Skin epidermis (tissue), 12 donors: ENCODE data around the gene TNRC6C.

Experiments
- H3K27ac ChIP-seq, 21 experiments: fragments of 200-600 bp; sonication (generic) in 11 of 21; one replicate each; pipeline ENCODE4 v1.5.0; 2020; ENCODE audit warnings: mild to moderate bottlenecking in 3 of 21, inconsistent platforms in 2 of 21, moderate library complexity in 2 of 21
- H3K4me3 ChIP-seq, 7 experiments: fragments of 200-600 bp; sonication (generic) in 2 of 7; one replicate each; pipeline ENCODE4 v1.5.0; 2020; ENCODE audit warnings: inconsistent platforms in 2 of 7, mild to moderate bottlenecking in 2 of 7, moderate library complexity in 1 of 7

TNRC6C gene

GRCh38 chr17:78037280-78037679 lies 78.8 kb downstream of the TNRC6C start:
- H3K4me3 ChIP-seq, result no peak overlapping the region
- no peak overlapping the region for H3K27ac ChIP-seq

GRCh38 chr17:78038748-78039288 lies 80.3 kb downstream of the TNRC6C start:
- Histone ChIP-seq H3K4me3 (no peak overlapping the region), H3K27ac (no peak overlapping the region)

- Histone ChIP-seq H3K27ac (peak overlapping the region in 5 of 21 experiments; percentile 31 to 93 (median 82)), H3K4me3 (no peak overlapping the region)
These were observed 81.1 kb downstream of the TNRC6C start for GRCh38 chr17:78039581-78039980.

GRCh38 chr17:78040440-78041385 lies 82.2 kb downstream of the TNRC6C start:
- H3K4me3 ChIP-seq, result peak overlapping the region; percentile 29 to 52 (median 39)

GRCh38 chr17:78041386-78042179 lies 83.1 kb downstream of the TNRC6C start:
- peak overlapping the region; percentile 66 to 96 (median 86) for H3K27ac ChIP-seq
- H3K4me3 ChIP-seq, result peak overlapping the region; percentile 29 to 52 (median 39)

More at GRCh38 chr17:78040440-78041385, 82.2 kb downstream of the TNRC6C start:
- H3K27ac ChIP-seq, result peak overlapping the region; percentile 66 to 96 (median 86)

- H3K27ac ChIP-seq, result no peak overlapping the region
- no peak overlapping the region for H3K4me3 ChIP-seq
These were observed 84.0 kb downstream of the TNRC6C start for GRCh38 chr17:78042542-78042941.

GRCh38 chr17:78043031-78043430 lies 84.5 kb downstream of the TNRC6C start:
- Histone ChIP-seq H3K27ac (no peak overlapping the region), H3K4me3 (no peak overlapping the region)

- no peak overlapping the region for H3K4me3 ChIP-seq
- no peak overlapping the region for H3K27ac ChIP-seq
These were observed 85.9 kb downstream of the TNRC6C start for GRCh38 chr17:78044280-78044835.

GRCh38 chr17:78045316-78045715 lies 86.8 kb downstream of the TNRC6C start:
- H3K4me3 ChIP-seq, result no peak overlapping the region
- H3K27ac ChIP-seq, result no peak overlapping the region

GRCh38 chr17:78046923-78047322 lies 88.4 kb downstream of the TNRC6C start:
- Histone ChIP-seq H3K27ac (no peak overlapping the region), H3K4me3 (no peak overlapping the region)

DNA sequence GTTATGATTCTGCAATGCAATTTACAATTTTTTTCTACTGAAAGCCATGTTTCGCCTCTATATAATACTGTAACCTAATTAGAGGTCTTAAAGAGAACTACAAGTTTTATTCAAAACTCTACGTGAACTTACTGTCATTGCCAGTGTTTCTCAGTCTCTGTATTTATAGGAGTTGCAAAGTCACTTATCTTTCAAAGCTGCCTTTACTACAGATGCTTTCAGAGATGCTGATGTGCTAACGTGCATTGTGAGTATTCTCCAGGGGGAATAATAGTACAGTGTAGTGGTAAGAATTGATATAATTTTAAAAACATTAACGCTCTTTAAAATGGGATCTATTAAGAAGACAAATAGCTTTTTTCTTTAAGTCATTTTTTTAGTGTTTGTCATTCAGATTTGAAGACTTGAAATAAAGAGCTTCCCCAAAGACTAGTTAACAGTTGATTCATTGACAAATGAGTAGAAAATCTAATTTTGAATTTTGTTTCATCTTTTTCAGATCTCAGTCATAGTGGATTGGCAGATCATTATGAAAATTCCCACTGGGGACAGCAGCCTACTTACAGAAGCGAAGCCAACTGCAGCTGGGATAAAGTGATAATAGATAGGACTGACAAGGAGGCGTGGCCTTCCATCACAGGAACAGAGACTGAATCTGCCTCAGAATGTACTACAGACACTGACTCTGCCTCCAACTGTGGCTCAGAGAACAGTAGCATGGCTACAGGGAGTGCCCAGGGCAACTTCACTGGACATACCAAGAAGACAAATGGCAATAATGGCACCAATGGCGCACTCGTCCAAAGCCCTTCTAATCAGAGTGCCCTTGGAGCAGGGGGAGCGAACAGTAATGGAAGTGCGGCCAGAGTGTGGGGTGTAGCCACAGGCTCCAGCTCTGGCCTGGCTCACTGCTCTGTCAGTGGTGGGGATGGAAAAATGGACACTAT lies 90.1 kb downstream of the TNRC6C start:
- Histone ChIP-seq H3K27ac (no peak overlapping the region), H3K4me3 (no peak overlapping the region)

DNA sequence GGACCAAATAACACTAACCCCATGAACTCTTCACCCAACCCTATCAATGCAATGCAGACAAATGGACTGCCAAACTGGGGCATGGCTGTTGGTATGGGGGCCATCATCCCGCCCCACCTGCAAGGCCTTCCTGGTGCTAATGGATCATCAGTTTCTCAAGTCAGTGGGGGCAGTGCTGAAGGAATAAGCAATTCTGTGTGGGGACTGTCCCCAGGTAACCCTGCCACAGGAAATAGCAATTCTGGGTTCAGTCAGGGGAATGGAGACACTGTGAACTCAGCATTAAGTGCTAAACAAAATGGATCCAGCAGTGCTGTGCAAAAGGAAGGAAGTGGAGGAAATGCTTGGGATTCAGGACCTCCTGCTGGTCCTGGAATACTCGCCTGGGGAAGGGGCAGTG lies 91.1 kb downstream of the TNRC6C start:
- no peak overlapping the region for H3K27ac ChIP-seq
- no peak overlapping the region for H3K4me3 ChIP-seq

- no peak overlapping the region for H3K27ac ChIP-seq
These were observed 92.9 kb downstream of the TNRC6C start for GRCh38 chr17:78051186-78051972.

DNA sequence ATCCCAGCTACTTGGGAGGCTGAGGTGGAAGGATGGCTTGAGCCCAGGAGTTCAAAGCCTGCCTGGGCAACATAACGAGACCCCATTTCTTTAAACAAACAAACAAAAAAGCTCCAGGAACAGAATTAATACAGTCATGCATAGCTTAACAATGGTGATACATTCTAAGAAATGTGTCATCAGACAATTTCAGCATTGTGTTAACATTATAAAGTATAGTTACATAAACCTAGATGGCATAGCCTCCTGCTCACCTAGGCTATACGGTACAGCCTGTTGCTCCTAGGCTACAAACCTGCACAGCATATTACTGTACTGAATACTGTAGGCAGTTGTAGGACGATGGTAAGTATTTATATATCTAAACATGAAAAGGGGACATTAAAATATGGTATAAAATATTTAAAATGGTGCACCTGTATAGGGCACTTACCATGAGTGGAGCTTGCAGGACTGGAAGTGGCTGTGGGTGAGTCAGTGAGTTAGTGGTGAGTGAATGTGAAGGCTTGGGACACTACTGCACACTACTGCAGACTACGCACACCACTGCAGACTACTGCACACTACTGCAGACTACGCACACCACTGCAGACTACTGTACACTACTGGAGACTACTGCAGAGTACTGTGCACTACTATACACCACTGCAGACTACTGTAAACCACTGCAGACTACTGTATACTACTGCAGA lies 95.4 kb downstream of the TNRC6C start:
- Histone ChIP-seq H3K4me3 (no peak overlapping the region), H3K27ac (no peak overlapping the region)

More at GRCh38 chr17:78051186-78051972, 92.9 kb downstream of the TNRC6C start:
- no peak overlapping the region for H3K4me3 ChIP-seq

DNA sequence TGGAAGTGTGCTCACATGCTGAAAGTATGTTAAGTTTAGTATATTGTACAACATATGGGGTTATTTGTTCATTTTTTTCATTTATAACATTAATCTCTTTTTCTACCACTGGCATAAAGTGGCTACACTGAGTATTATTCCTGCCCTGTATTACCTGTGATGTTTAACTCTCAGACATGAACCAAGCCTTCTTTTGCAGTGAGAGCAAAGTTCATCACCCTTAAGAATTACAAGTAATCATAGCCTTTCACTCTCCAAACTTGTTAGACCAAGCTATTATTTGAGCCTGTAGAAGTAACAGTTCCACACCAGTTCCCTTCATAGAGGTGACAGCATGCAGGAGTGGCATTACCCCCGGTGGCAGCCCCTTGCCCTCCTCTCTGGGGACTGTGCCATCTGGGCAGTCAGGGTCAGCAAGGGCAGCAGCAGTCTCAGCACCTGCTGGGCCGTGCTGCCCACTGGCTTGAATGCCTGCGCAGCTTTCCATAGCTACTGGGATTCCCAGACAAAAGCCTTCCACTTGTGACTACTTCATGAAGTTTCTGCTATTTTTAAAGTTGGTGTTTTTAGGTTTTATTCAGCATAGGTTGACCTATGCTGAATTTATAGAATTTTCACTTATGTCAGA lies 98.7 kb downstream of the TNRC6C start:
- H3K4me3 ChIP-seq, result no peak overlapping the region
- no peak overlapping the region for H3K27ac ChIP-seq

GRCh38 chr17:78058001-78058400 lies 99.5 kb downstream of the TNRC6C start:
- Histone ChIP-seq H3K27ac (no peak overlapping the region), H3K4me3 (no peak overlapping the region)

DNA sequence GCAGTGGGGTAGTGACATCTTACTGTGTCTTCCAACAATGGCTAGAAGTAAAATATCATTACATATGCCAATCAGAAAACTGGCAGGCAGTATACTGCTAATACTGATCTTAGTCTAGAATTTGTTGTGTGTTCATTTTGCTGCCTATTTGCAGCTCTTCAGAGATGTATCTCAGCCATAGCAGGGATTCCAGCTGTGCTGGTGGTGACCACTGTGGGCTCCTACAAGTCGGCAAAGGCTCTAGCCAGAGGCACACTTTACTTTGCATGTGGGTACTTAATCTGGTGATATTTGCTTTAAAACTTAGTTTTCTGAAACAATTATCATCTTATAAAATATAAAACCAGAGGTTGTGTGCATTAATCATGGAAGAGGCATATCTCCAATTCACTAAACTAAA lies 100.1 kb downstream of the TNRC6C start:
- Histone ChIP-seq H3K27ac (no peak overlapping the region), H3K4me3 (no peak overlapping the region)
